ENCODE measurements around the gene FAM209B. TPM values are rescaled to one million over a fixed set of nuclear protein-coding genes. Genes with fewer than 3 reads are reported as not detected.
A peak's percentile ranks its signal among the peaks of the same experiment; 100 is the strongest.
"Not testable (repeated sequence)": the region's sequence is repeated elsewhere in the genome, so short reads cannot be mapped to it uniquely, and the experiment has no call there.

FAM209B gene
- 1 to 10 TPM in 1 of 2 experiments, not detected in 1; 1.0 TPM for total RNA-seq

GRCh38 chr20:56532946-56533345, at the start of gene FAM209B:
Gene FAM209B (plus strand): TSS chr20:56533246. CDS start chr20:56533342, 96 bp downstream.
- H3K36me3 Mint-ChIP-seq (ENCODE audit: low read depth); H3K27me3 Mint-ChIP-seq; H3K4me3 Mint-ChIP-seq; H3K27ac Mint-ChIP-seq; H3K9me3 Mint-ChIP-seq; intact Hi-C loops (cut with micrococcal nuclease); H3K4me1 Mint-ChIP-seq (ENCODE audit: low read depth); ATAC-seq; POLR2A ChIA-PET; DNase-seq; CTCF ChIA-PET: not testable (repeated sequence)

GRCh38 chr20:56483970-56484369, 49.1 kb upstream of the FAM209B start:
- Mint-ChIP-seq H3K27me3 (no peaks in the 10 kb centered on the region), H3K9me3 (no peaks in the 10 kb centered on the region), H3K36me3 (ENCODE audit: low read depth) (peaks cover 55% of the 10 kb centered on the region), H3K27ac (peak overlapping the region; percentile 75), H3K4me3 (no peak overlapping the region), H3K4me1 (ENCODE audit: low read depth) (peaks cover 25% of the 10 kb centered on the region)
- CTCF ChIA-PET: interaction anchor here (1.0 to 1.4 kb wide), 2 partner anchors 11 to 86 kb away, joined by 3 to 4 read pairs; no protein-coding TSS in a partner anchor
- TF ChIP-seq, protein P1, sequence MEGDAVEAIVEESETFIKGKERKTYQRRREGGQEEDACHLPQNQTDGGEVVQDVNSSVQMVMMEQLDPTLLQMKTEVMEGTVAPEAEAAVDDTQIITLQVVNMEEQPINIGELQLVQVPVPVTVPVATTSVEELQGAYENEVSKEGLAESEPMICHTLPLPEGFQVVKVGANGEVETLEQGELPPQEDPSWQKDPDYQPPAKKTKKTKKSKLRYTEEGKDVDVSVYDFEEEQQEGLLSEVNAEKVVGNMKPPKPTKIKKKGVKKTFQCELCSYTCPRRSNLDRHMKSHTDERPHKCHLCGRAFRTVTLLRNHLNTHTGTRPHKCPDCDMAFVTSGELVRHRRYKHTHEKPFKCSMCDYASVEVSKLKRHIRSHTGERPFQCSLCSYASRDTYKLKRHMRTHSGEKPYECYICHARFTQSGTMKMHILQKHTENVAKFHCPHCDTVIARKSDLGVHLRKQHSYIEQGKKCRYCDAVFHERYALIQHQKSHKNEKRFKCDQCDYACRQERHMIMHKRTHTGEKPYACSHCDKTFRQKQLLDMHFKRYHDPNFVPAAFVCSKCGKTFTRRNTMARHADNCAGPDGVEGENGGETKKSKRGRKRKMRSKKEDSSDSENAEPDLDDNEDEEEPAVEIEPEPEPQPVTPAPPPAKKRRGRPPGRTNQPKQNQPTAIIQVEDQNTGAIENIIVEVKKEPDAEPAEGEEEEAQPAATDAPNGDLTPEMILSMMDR (IDR thresholded peaks at IDR 0.05): no peak
- intact Hi-C loops (cut with micrococcal nuclease): no loop called here
- POLR2A ChIA-PET: no interaction called here
- ATAC-seq (no peak), DNase-seq (no peak)

- H3K27me3 Mint-ChIP-seq: no peaks in the 10 kb centered on the region
- H3K9me3 Mint-ChIP-seq: no peaks in the 10 kb centered on the region
- intact Hi-C loops (cut with micrococcal nuclease): no loop called here
- no peak overlapping the region for H3K27ac Mint-ChIP-seq
- ChIA-PET CTCF (no interaction called here), POLR2A (no interaction called here)
- H3K4me3 Mint-ChIP-seq: no peak overlapping the region
- peaks cover 49% of the 10 kb centered on the region for H3K36me3 Mint-ChIP-seq (ENCODE audit: low read depth)
- peaks cover 22% of the 10 kb centered on the region for H3K4me1 Mint-ChIP-seq (ENCODE audit: low read depth)
- ATAC-seq: no peak
- TF ChIP-seq, protein P1 (IDR thresholded peaks at IDR 0.05): no peak
- no peak for DNase-seq
Observed at GRCh38 chr20:56487216-56487615, 45.8 kb upstream of the FAM209B start.

- H3K9me3 Mint-ChIP-seq: no peaks in the 10 kb centered on the region
- intact Hi-C loops (cut with micrococcal nuclease): no loop called here
- no peaks in the 10 kb centered on the region for H3K27me3 Mint-ChIP-seq
- TF ChIP-seq, protein P1 (IDR thresholded peaks at IDR 0.05): no peak
- POLR2A ChIA-PET: no interaction called here
- H3K4me3 Mint-ChIP-seq: no peak overlapping the region
- ATAC-seq (no peak), DNase-seq (no peak)
- H3K4me1 Mint-ChIP-seq (ENCODE audit: low read depth): peaks cover 12% of the 10 kb centered on the region
- CTCF ChIA-PET: no interaction called here
- H3K27ac Mint-ChIP-seq: no peak overlapping the region
- peaks cover 50% of the 10 kb centered on the region for H3K36me3 Mint-ChIP-seq (ENCODE audit: low read depth)
Observed at GRCh38 chr20:56488566-56488965, 44.5 kb upstream of the FAM209B start.

DNA sequence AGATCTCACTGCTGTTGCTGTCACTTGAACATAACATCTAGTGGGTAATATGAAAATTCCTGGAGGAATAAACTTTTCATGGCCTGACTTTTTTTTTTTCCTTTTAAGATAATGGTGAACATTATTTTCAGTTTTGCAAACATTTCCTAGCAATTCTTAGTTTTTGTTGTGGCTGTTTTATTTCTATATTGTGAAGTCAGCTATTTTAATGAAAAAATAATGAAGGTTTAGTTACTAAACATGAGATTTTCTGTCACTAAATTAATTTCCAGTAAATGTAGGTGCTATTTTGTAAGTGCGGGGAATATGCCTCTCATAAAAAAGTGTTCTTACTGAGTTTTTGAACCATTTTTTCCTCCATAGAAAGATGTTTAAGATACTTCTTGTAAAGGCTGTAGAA, 31.9 kb upstream of the FAM209B start:
- CTCF ChIA-PET: no interaction called here
- H3K27ac Mint-ChIP-seq: no peak overlapping the region
- TF ChIP-seq, protein P1 (IDR thresholded peaks at IDR 0.05): no peak
- H3K36me3 Mint-ChIP-seq (ENCODE audit: low read depth): peaks cover 21% of the 10 kb centered on the region
- no peaks in the 10 kb centered on the region for H3K27me3 Mint-ChIP-seq
- ATAC-seq: no peak
- no peak overlapping the region for H3K4me3 Mint-ChIP-seq
- POLR2A ChIA-PET: no interaction called here
- H3K4me1 Mint-ChIP-seq (ENCODE audit: low read depth): no peaks in the 10 kb centered on the region
- no peak for DNase-seq
- intact Hi-C loops (cut with micrococcal nuclease): no loop called here
- H3K9me3 Mint-ChIP-seq: no peaks in the 10 kb centered on the region

- POLR2A ChIA-PET: interaction anchor here (1.1 kb wide), 1 partner anchor 9 kb away, joined by 3 read pairs; no protein-coding TSS in a partner anchor
Observed at GRCh38 chr20:56503916-56504315, 29.1 kb upstream of the FAM209B start.

More at GRCh38 chr20:56503916-56504315, 29.1 kb upstream of the FAM209B start:
- TF ChIP-seq, protein P1 (IDR thresholded peaks at IDR 0.05): no peak
- intact Hi-C loops (cut with micrococcal nuclease): no loop called here
- H3K4me3 Mint-ChIP-seq: no peak overlapping the region
- H3K27ac Mint-ChIP-seq: no peak overlapping the region
- CTCF ChIA-PET: interaction anchor here (0.6 to 1.8 kb wide), 4 partner anchors 12 to 103 kb away, joined by 3 to 4 read pairs (median 3); no protein-coding TSS in a partner anchor
- no peaks in the 10 kb centered on the region for H3K4me1 Mint-ChIP-seq (ENCODE audit: low read depth)
- no peaks in the 10 kb centered on the region for H3K27me3 Mint-ChIP-seq
- peaks cover 3% of the 10 kb centered on the region for H3K36me3 Mint-ChIP-seq (ENCODE audit: low read depth)
- no peaks in the 10 kb centered on the region for H3K9me3 Mint-ChIP-seq
- DNase-seq: no peak
- no peak for ATAC-seq
